Liver (tissue), 3 donors: ENCODE measurements around the gene CH25H.

Experiments
- CTCF ChIP-seq: fragments of 150-350 bp; IDR thresholded peaks from 2 replicates; pipeline ENCODE4 v1.5.1; 2017; ENCODE audit warnings: improper control_type of control experiment, low read depth, low read length; ENCODE audit not compliant: missing input control
- REST ChIP-seq: IDR thresholded peaks from 2 replicates; pipeline ENCODE4 v1.6.1; 2016; ENCODE audit warnings: antibody characterized with exemption, mild to moderate bottlenecking
- TAF1 ChIP-seq: conservative IDR thresholded peaks from 2 replicates; pipeline ENCODE4 v1.6.1; 2016; ENCODE audit warnings: antibody characterized with exemption, mild to moderate bottlenecking
- TF ChIP-seq, protein P1 (sequence below): IDR thresholded peaks from 2 replicates; pipeline ENCODE4 v1.6.1; 2016; ENCODE audit warnings: antibody characterized with exemption
- donor health status: healthy.
- donor health status: healthy.

DNA sequence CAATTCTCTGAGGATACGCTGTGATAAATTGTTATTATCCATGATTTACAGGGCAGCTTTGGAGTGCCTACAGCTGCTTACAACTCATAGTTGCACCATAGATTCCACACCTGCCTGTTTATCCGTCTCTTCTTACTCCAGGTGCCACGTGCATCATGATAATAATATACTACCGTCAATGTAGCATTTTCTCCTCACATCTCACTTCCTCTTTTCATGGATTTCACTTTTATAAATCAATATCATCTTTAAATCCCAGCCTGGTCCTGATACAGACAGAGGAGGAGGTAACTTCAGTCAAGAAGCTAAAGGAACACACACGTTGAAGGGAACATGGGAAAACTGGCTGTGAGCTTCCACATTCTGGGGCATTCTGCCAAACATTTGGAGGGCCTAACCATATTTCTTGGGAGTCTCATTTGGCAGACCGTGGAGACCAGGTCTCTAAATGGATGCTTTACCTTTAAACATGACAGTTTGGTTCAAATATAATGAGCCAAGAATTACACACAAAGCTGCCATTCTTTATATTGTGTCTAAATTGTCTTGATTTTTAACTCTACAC is 2.4 kb downstream of the CH25H start:
- TF ChIP-seq CTCF (no peak), REST (no peak), TAF1 (no peak)
- TF ChIP-seq, protein P1, sequence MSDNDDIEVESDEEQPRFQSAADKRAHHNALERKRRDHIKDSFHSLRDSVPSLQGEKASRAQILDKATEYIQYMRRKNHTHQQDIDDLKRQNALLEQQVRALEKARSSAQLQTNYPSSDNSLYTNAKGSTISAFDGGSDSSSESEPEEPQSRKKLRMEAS: no peak
